Astrocyte (in vitro differentiated cells and primary cell): Measurements from ENCODE around the gene DLL4. TPM values are rescaled to one million over a fixed set of nuclear protein-coding genes. Genes with fewer than 3 reads are reported as not detected.

ENCODE experiments used
- DNase-seq: peaks from one replicate; pipeline ENCODE4 v3.0.0-alpha.2; 2010; ENCODE audit warnings: low read depth
- FAIRE-seq: peaks from 2 replicates; lab custom pipeline; 2011; peaks lifted over from hg19 to GRCh38; lab: Jason Lieb, UNC
- H2AFZ ChIP-seq: 2 replicates; pipeline ENCODE4 v1.6.0; 2012; ENCODE audit warnings: low read depth, low read length, inconsistent platforms
- H3K27ac ChIP-seq: 2 replicates; pipeline ENCODE4 v1.5.1; 2011; ENCODE audit warnings: low read depth, low read length, inconsistent platforms
- H3K27me3 ChIP-seq: 2 replicates; pipeline ENCODE4 v1.6.0; 2011; ENCODE audit warnings: low read length, inconsistent platforms; ENCODE audit not compliant: insufficient read depth
- H3K36me3 ChIP-seq: 2 replicates; pipeline ENCODE4 v1.5.1; 2011; ENCODE audit warnings: low read length, inconsistent platforms; ENCODE audit not compliant: insufficient read depth
- H3K4me1 ChIP-seq: 2 replicates; pipeline ENCODE4 v1.5.1; 2011; ENCODE audit warnings: low read length, inconsistent platforms; ENCODE audit not compliant: insufficient read depth
- H3K4me2 ChIP-seq: 2 replicates; pipeline ENCODE4 v1.6.0; 2012; ENCODE audit warnings: low read length, inconsistent platforms
- H3K4me3 ChIP-seq: 2 replicates; pipeline ENCODE4 v1.5.1; 2011; ENCODE audit warnings: low read depth, mild to moderate bottlenecking, low read length, inconsistent platforms; ENCODE audit not compliant: insufficient read depth
- H3K79me2 ChIP-seq: 2 replicates; pipeline ENCODE4 v1.6.0; 2012; ENCODE audit warnings: mild to moderate bottlenecking, low read length, inconsistent platforms; ENCODE audit not compliant: insufficient read depth
- H3K9ac ChIP-seq: 2 replicates; pipeline ENCODE4 v1.6.0; 2012; ENCODE audit warnings: mild to moderate bottlenecking, low read length, inconsistent platforms
- H3K9me3 ChIP-seq: 2 replicates; pipeline ENCODE4 v1.5.1; 2012; ENCODE audit warnings: low read depth, mild to moderate bottlenecking, low read length, inconsistent platforms; ENCODE audit not compliant: insufficient read depth
- H4K20me1 ChIP-seq: 2 replicates; pipeline ENCODE4 v1.6.0; 2012; ENCODE audit warnings: low read length, inconsistent platforms; ENCODE audit not compliant: insufficient read depth
- H3K27ac Mint-ChIP-seq: one replicate; pipeline ENCODE4 v1.8.0; 2021; ENCODE audit warnings: mild to moderate bottlenecking, mixed read lengths; ENCODE audit not compliant: unreplicated experiment
- H3K27me3 Mint-ChIP-seq: one replicate; pipeline ENCODE4 v1.8.0; 2021; ENCODE audit warnings: low read depth, mixed read lengths; ENCODE audit not compliant: unreplicated experiment
- H3K36me3 Mint-ChIP-seq: one replicate; pipeline ENCODE4 v1.8.0; 2021; ENCODE audit warnings: low read depth, mixed read lengths; ENCODE audit not compliant: unreplicated experiment
- H3K4me1 Mint-ChIP-seq: one replicate; pipeline ENCODE4 v1.8.0; 2021; ENCODE audit warnings: low read depth, mixed read lengths; ENCODE audit not compliant: unreplicated experiment
- H3K4me3 Mint-ChIP-seq: one replicate; pipeline ENCODE4 v1.8.0; 2021; ENCODE audit warnings: mild to moderate bottlenecking, moderate library complexity, mixed read lengths; ENCODE audit not compliant: unreplicated experiment
- H3K9me3 Mint-ChIP-seq: one replicate; pipeline ENCODE4 v1.8.0; 2021; ENCODE audit warnings: mild to moderate bottlenecking, mixed read lengths; ENCODE audit not compliant: unreplicated experiment
- CTCF ChIP-seq: IDR thresholded peaks from 2 replicates; pipeline ENCODE4 v1.5.1; 2011; ENCODE audit warnings: low read depth, mild to moderate bottlenecking, inconsistent platforms, low read length, moderate library complexity; ENCODE audit not compliant: insufficient read depth
- EZH2 ChIP-seq: IDR thresholded peaks from 2 replicates; pipeline ENCODE4 v1.6.1; 2012; ENCODE audit warnings: mild to moderate bottlenecking, low read length, inconsistent platforms; ENCODE audit not compliant: insufficient read depth
- total RNA-seq: library from RNA; stranded (reverse); gene quantifications from 2 replicates; pipeline ENCODE4 v1.2.1, GENCODE V29; 2021

Gene DLL4
- total RNA-seq, 1 donor from 2014 or later: 0.09 TPM

GRCh38 chr15:40937762-40938535 lies 8.8 kb downstream of the DLL4 start:
- no peak overlapping the region for H3K27ac ChIP-seq
- H3K9me3 ChIP-seq: no peaks in the 10 kb centered on the region
- no peak for DNase-seq
- H3K4me3 ChIP-seq: no peak overlapping the region
- no peak overlapping the region for H3K4me3 Mint-ChIP-seq
- peaks cover 2% of the 10 kb centered on the region for H3K4me1 Mint-ChIP-seq
- no peaks in the 10 kb centered on the region for H4K20me1 ChIP-seq
- H3K36me3 Mint-ChIP-seq: no peaks in the 10 kb centered on the region
- H3K9ac ChIP-seq: no peak overlapping the region
- H3K27me3 Mint-ChIP-seq: peaks cover 42% of the 10 kb centered on the region
- peaks cover 25% of the 10 kb centered on the region for H3K4me1 ChIP-seq
- no peak overlapping the region for H3K4me2 ChIP-seq
- H3K79me2 ChIP-seq: no peaks in the 10 kb centered on the region
- no peaks in the 10 kb centered on the region for H3K27me3 ChIP-seq
- no peaks in the 10 kb centered on the region for H3K36me3 ChIP-seq
- peak overlapping the region; percentile 34 for H2AFZ ChIP-seq
- H3K9me3 Mint-ChIP-seq: peaks cover 2% of the 10 kb centered on the region
- no peak for FAIRE-seq
- TF ChIP-seq CTCF: peak; percentile 11
- no peak for TF ChIP-seq EZH2
- H3K27ac Mint-ChIP-seq: no peak overlapping the region

DNA sequence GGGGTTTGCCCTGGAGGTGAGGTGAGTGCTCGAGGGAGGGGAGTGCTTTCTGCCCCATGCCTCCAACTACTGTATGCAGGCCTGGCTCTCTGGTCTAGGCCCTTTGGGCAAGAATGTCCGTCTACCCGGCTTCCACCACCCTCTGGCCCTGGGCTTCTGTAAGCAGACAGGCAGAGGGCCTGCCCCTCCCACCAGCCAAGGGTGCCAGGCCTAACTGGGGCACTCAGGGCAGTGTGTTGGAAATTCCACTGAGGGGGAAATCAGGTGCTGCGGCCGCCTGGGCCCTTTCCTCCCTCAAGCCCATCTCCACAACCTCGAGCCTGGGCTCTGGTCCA lies 9.4 kb downstream of the DLL4 start:
- H4K20me1 ChIP-seq: no peaks in the 10 kb centered on the region
- no peak overlapping the region for H3K4me3 ChIP-seq
- Mint-ChIP-seq H3K36me3 (no peaks in the 10 kb centered on the region), H3K4me3 (no peak overlapping the region), H3K9me3 (peaks cover 2% of the 10 kb centered on the region), H3K27ac (no peak overlapping the region), H3K4me1 (peaks cover 2% of the 10 kb centered on the region), H3K27me3 (peaks cover 40% of the 10 kb centered on the region)
- H3K27ac ChIP-seq: no peak overlapping the region
- H3K9me3 ChIP-seq: no peaks in the 10 kb centered on the region
- H3K4me2 ChIP-seq: no peak overlapping the region
- no peaks in the 10 kb centered on the region for H3K36me3 ChIP-seq
- no peak for DNase-seq
- peaks cover 25% of the 10 kb centered on the region for H3K4me1 ChIP-seq
- FAIRE-seq: no peak
- no peak for TF ChIP-seq EZH2
- TF ChIP-seq CTCF: no peak
- no peaks in the 10 kb centered on the region for H3K27me3 ChIP-seq
- H3K9ac ChIP-seq: no peak overlapping the region
- no peaks in the 10 kb centered on the region for H3K79me2 ChIP-seq
- no peak overlapping the region for H2AFZ ChIP-seq

- Histone ChIP-seq H3K36me3 (no peaks in the 10 kb centered on the region), H3K9me3 (no peaks in the 10 kb centered on the region), H4K20me1 (no peaks in the 10 kb centered on the region), H3K79me2 (no peaks in the 10 kb centered on the region), H3K4me1 (peaks cover 25% of the 10 kb centered on the region), H2AFZ (peak overlapping the region; percentile 42), H3K27ac (no peak overlapping the region), H3K9ac (no peak overlapping the region), H3K4me2 (peak overlapping the region; percentile 4), H3K4me3 (no peak overlapping the region), H3K27me3 (no peaks in the 10 kb centered on the region)
- H3K36me3 Mint-ChIP-seq: no peaks in the 10 kb centered on the region
- DNase-seq: no peak
- peak overlapping the region; percentile 3 for H3K27ac Mint-ChIP-seq
- H3K4me3 Mint-ChIP-seq: peak overlapping the region; percentile 57
- H3K4me1 Mint-ChIP-seq: peaks cover 2% of the 10 kb centered on the region
- peaks cover 2% of the 10 kb centered on the region for H3K9me3 Mint-ChIP-seq
- TF ChIP-seq CTCF: no peak
- no peak for TF ChIP-seq EZH2
- no peak for FAIRE-seq
- H3K27me3 Mint-ChIP-seq: peaks cover 41% of the 10 kb centered on the region
Measured at GRCh38 chr15:40940296-40940801, 11.2 kb downstream of the DLL4 start.
